HL-60 (cell line): ENCODE measurements around the gene LMAN1.

Experiments used
- DNase-seq, 2 experiments: peaks; one replicate each; pipeline ENCODE4 v3.0.0-alpha.2; 2010 to 2020; ENCODE audit warnings: low read depth in 1 of 2, low spot score in 1 of 2
- H3K27ac ChIP-seq: fragments of 250-450 bp; sonication (Bioruptor Pico); replicated peaks from 2 replicates; pipeline ENCODE4 v1.5.1; 2020; ENCODE audit warnings: mild to moderate bottlenecking, moderate library complexity
- H3K27me3 ChIP-seq: fragments of 250-450 bp; sonication (Bioruptor Pico); 2 replicates; pipeline ENCODE4 v1.5.1; 2021; ENCODE audit warnings: mild to moderate bottlenecking, moderate library complexity; ENCODE audit not compliant: insufficient read depth, poor library complexity, severe bottlenecking
- H3K4me3 ChIP-seq: replicated peaks from 2 replicates; pipeline ENCODE4 v1.5.1; 2011; ENCODE audit warnings: mild to moderate bottlenecking, control low read depth, low read length; ENCODE audit not compliant: insufficient read depth
- CTCF ChIP-seq: IDR thresholded peaks from one replicate; pipeline ENCODE4 v1.5.1; 2011; ENCODE audit warnings: low read length, control low read depth, inconsistent platforms; ENCODE audit not compliant: insufficient read depth
- GABPA ChIP-seq: IDR thresholded peaks from 2 replicates; pipeline ENCODE4 v1.6.1; 2012; ENCODE audit warnings: low read depth
- POLR2AphosphoS5 ChIP-seq: IDR thresholded peaks from 2 replicates; pipeline ENCODE4 v1.6.1; 2012; ENCODE audit warnings: low read depth
- REST ChIP-seq: IDR thresholded peaks from 2 replicates; pipeline ENCODE4 v1.6.1; 2012; ENCODE audit warnings: low read depth; ENCODE audit not compliant: insufficient replicate concordance
- SPI1 ChIP-seq: IDR thresholded peaks from 2 replicates; pipeline ENCODE4 v1.6.1; 2012; ENCODE audit warnings: low read depth, mild to moderate bottlenecking, borderline replicate concordance

The LMAN1 gene

GRCh38 chr18:59278793-59279192 is 80.3 kb downstream of the LMAN1 start:
- Histone ChIP-seq H3K4me3 (no peak overlapping the region), H3K27me3 (peaks cover 65% of the 10 kb centered on the region), H3K27ac (no peak overlapping the region)
- TF ChIP-seq SPI1 = no peak
- no peak for TF ChIP-seq CTCF
- no peak for TF ChIP-seq GABPA
- no peak for TF ChIP-seq REST
- TF ChIP-seq POLR2AphosphoS5 = no peak
- DNase-seq = no peak
